ENCODE results near the gene ETFB.

GRCh38 chr19:51367565-51368365, 1.6 kb upstream of the ETFB start:
- TF ChIP-seq CTCF (IDR thresholded peaks at IDR 0.05) (no peak), POLR2AphosphoS5 (IDR thresholded peaks at IDR 0.05) (peak in 1 of 4 donors; percentile 60), EP300 (IDR thresholded peaks at IDR 0.05) (no peak)
